NCI-H2227 (cell line): ENCODE data around the gene FGFBP2.
"Not testable (repeated sequence)": the region's sequence is repeated elsewhere in the genome, so short reads cannot be mapped to it uniquely, and the experiment has no call there.

Experiments used
- DNase-seq: peaks from one replicate; lab custom pipeline; 2025; ENCODE audit not compliant: unreplicated experiment; lab: John Stamatoyannopoulos, UW

The FGFBP2 gene

DNA sequence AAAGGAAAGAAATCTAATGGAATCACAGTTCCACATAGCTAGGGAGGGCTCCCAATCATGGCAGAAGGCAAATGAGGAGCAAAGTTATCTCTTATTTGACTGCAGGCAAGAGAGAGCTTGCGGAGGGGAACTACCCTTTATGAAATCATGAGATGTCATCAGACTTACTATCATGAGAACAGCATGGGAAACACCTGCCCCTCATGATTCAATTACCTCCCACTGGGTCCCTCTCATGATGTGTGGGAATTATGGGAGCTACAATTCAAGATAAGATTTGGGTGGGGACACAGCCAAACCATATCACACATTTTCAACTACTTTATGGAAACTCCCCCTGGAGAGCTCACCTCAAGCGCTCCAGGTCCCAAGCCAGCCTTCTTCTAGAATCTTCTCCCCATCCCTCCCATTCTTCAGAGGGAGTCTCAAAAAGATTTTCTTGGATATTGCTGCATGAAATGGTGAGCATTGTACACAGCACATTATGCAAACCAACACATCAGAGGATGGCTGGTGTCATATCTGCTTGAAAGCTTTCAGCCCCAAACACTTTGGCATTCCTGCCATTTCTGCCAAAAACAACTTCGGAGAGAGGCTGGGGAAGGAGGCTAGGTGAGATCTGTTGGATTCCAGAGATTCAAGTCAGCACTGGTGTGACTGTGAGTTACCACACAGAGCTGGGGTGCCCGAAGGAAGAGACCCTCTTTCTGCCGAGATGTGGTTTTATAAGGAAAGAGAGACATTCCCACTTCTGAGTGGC lies 31.3 kb downstream of the FGFBP2 start:
- no peak for DNase-seq

DNA sequence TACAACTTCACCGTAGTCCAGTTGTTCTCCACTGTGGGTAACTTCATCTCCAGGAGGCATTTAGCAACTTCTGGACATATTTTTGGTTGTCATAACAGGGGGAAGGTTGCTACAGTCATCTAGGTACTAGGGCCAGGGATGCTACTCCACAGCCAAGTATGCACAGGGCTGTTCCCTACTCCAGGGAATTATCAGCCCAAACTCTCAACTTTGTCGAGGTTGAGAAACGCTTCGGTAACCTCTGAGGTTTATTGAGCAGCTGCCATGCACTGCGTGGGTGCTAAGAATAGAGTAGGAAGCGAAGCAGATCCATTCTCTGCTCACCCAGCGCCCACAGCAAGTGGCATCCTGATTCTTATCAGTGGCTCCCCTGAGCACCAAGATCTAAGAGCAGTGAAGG lies 32.7 kb downstream of the FGFBP2 start:
- DNase-seq = no peak

DNA sequence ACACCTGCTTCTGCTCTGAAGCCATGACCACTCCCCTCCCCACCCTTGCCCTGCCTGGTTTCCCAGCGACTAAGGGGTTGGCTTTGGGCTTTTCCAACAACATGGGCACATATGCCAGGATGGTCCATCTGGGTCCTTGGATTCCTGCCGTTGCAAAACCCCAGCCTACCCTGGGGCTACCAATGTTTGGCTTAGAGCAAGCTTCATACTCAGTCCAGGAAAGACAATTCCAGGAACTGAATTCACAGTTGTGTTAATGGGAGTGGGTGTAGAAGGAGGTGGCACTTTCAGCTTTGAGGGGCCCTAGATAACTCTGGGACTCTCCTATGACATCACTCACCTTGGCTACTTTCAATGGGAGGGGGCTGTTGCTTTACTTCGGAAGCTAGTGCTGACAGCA lies 33.4 kb downstream of the FGFBP2 start:
- DNase-seq = no peak

DNA sequence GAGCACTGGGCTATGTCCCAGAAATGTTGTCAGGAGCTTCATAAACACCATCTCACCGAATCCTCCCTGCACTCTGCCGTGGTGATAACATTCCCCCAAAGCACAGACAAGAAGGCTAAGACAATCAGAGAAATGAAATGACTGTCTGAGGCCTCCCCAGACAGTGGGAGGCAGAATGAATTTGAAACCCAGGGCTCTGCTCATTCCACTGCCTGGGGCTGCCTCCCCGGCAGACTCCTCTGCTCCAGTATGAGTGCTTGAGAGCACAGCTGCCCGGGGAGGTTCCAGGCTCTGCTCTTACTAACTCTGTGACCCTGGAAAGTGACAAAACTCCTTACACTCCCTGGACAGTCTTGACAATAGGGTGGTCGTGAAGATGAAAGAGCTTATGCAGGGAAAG lies 34.1 kb downstream of the FGFBP2 start:
- DNase-seq = no peak

DNA sequence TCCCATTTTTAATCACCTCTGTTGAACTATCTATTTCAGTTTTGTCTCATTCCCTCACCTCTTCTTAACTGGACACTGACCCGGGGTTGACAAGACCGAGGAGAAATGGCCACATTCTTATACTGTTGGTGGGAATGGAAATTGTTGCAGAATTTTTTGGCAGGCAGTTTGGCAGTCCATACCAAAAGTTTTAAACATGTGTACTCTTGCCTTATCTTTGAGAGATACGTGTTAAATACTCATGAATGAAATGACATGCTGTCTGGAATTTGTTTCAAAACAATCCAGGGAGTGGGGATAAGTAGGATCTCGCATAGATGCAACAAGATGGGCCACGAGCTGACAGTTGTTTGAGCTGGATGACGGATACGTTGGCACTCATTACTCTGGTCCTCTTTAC lies 36.5 kb downstream of the FGFBP2 start:
- DNase-seq = no peak

DNA sequence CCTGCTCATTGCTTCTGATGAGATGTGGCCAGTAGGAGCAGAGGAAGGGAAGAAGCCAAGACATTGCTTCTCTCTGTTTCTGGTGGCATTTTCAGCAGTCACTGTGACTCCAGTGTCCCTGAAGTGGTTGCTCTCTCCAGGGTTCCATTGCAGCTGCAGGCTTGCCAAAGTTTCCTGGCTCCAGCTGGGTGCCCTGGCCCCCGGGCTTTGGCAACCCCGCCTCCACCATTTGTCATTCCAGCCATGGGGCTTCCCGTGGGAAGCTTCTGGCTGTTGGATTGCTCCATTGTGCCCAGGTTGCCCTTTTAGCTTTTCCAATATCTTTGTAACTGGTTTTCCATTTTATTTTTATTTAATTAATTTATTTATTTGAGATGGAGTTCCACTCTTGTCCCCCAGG lies 37.1 kb downstream of the FGFBP2 start:
- DNase-seq = no peak

DNA sequence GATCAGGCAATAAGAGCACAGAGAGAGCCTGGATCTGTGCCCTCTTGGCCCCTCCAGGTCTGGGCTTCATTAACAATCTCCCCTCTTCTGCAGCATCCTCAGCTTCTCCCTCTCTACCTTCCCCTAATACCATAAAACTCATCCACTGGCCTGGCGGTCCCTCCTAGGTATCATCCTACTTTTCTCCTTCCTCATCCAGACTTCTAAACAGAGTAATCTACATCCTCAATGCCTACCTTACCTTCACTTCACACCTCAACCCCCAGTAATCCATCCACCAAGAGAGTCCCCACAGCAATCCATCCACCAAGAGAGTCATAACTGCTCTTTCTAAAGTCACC lies 41.4 kb downstream of the FGFBP2 start:
- DNase-seq = no peak

DNA sequence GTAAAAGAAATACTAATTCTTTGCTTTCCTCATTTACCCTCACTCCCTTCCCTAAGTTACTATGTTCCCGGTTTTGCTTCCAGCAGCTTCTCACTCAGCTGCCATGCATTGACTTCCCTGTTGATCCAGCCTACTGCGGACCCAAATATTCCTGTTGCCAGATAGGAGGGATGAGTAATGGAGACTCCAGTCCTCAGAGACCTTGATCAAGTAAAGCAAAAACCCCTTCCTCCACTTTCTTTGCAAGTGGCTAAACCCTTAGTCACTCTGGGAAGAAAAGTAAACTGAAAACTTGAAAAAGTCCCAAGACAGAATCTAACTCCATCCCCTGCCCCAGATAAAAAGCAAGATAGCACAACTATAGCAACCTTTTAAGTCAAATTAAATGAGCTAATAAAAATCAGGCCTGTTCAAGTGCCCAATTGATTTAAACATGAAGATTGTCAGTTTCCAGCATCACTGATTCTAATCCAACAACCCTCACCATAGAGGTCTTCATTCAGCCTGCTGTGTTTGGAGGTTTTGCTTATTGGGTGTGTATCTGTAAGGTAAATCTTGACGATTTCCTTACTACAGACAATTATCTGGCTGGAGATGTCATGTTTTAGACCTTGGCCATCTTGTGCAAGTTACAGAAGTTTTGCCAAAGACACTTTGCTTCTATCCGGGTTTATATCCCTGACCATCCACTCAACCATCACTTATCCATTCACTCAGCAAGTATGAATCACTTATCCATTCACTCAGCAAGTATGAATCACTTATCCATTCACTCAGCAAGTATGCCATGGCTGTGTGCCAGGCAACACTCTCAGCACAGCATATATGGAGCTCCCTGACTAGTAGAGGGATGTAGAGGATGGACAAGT lies 42.0 kb downstream of the FGFBP2 start:
- no peak for DNase-seq

DNA sequence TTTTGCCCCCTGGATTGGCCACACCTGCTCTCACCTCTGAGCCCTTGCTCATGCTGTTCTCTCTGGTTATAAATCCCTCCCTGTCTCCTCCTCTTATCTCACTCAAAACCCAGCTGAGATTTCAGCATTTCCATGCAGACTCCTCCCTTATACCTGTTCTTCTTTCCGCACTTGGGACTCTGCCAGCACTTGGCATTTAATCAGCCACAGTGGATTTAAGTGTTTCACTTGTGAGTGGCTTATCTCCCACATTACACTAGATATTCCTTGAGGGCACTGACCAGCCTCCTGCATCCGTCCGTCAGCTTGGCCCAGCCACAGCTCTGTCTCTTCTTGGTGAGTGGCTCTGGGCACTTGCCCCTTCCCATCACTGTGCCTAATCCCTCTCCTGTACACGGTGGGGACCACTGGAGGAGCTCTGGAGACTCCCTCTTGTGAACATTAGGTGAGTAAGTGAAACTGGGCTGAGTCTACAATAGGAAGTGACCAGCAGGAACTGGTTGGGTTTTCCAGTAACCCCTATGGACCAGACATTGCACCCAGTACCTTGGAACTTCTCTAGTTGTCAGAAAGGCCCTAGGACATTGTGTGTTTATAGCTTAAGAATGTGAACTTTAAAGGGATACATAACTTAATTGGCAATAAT lies 44.4 kb downstream of the FGFBP2 start:
- DNase-seq = no peak

DNA sequence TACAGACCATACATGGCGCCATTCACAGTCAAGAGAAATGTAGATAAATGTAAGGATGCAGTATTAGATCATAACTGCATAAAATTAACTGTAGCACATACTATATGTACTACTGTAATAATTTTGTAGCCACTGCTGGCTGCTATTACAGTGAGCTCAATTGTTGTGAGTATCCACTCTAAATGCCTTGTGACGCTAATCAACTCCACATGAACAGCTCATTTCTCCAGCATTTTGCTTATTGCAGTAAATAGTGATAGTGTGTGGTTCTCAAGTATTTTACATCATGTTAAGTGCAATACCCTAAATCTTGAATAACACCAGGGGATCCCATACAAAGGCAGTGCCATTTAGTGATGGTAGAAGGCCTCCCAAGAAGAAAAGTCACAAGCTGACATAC lies 45.7 kb downstream of the FGFBP2 start:
- DNase-seq = no peak

DNA sequence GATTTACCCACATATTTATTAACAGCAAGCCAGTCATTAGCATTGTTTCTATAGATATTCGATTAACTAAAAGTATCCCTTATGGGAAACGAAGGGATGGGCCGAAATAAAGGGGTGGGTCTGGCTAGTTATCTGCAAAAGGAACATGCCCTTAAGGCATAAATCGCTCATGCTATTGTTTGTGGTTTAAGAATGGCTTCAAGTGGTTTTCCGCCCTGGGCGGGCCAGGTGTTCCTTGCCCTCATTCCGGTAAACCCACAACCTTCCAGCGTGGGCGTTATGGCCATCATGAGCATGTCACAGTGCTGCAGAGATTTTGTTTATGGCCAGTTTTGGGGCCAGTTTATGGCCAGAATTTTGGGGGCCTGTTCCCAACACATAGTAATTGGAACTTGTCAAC lies 46.6 kb downstream of the FGFBP2 start:
- not testable (repeated sequence) for DNase-seq

DNA sequence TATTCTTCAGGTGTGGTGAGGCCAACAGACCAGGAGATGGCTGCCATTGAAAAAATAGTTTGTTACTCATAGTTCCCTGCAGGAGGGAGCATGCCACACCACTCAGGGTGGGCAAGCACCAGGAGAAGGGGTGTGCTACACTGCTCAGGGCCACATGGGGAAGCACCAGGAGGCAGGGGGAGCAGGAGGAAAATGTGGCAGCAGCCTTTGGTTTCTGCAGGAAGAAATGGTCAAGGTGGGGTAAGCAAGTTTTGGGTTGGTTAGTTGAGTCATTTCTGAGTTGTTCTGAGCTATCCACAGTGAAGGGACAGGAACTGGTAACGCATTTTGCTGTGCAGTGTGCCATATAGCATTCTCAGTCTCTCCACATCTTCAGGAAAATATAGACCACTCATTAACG lies 48.2 kb downstream of the FGFBP2 start:
- no peak for DNase-seq

DNA sequence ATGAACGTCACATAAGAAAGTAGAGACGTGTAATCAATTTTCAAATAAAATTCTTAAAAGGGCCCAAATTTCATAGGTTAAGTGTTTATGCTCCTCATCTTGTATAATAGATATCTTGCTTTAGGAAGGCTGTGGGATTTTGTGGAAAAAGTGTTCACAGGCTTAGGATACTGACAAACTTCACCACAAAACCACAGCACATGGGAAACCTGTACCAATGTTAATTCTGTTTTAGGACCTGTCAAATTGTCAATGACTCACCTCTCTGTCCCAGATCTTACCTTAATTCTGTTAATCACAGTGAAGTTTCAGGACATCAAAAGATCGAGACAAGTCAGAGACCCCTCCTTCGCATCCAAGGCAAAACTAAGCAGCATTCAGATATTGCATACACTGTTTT lies 48.7 kb downstream of the FGFBP2 start:
- no peak for DNase-seq

DNA sequence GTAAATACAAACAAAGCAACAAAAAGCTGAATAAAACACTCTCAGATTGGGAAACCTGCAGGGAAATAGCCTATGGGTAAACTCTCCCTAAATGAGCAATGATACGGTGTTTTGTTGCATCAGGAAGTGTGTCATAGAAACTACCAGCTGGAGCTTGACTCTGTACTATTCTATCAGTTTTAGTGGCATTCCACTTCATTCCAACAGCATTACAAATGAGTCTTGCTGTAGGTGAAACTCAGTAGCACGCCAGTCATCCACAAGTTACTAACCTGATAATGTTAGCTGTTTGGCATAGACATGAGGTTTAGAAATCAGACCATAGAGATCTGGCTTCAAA lies 49.4 kb downstream of the FGFBP2 start:
- DNase-seq = no peak

DNA sequence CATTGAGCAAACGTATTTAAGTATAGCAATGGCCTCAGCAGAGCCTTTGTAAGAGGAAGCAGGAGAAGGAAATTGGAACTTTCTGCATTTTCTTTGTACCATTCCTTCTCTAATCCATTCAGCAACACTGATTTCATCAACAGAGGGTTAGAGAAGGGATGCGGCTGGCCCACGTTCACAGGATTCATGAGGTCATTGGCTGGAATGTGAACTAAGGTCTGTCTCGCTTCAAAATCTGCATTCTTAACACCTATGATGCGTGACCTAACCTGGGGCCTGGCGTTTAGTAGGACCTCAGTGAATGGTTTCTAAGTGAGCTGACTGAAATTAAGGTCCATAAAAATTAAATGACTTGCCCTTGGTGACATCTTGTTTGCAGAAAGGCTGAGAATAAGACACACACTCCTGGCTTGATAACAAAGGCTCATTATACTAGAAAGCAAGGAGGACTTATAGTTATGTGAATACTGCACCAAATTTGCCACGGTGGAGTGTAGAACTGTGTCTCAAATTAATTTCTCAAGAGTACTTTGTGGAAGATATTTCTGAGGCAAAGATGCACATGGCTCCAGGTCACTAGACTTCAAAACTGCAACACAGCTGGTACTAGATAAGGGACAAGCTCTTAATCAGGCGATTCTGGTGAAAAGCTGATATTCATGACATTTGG lies 49.9 kb downstream of the FGFBP2 start:
- no peak for DNase-seq

DNA sequence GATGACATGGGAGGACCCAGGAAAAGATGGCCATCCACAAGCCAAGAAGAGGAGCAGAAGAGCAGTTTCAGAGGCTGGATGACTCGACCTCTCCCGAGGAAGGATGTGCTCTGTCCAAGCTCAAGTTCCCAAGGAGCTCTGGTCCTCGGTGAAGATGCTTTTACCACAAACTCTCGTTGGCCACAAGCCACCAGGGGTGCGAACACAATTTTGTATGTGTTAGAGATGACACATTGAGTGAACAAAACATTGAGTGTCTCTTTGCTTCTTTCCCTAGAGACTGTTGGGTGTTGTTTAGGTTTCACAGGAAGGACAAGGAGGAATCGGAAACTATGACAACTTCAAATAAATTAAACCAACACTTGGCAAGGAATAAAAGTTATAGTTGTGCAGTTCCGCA lies 50.7 kb downstream of the FGFBP2 start:
- no peak for DNase-seq
